Spinal cord (tissue), 10 donors: Measurements from ENCODE around the gene NPHP4. TPM values are rescaled to one million over a fixed set of nuclear protein-coding genes. Genes with fewer than 3 reads are reported as not detected.
A peak's percentile ranks its signal among the peaks of the same experiment; 100 is the strongest.
"Not testable (repeated sequence)": the region's sequence is repeated elsewhere in the genome, so short reads cannot be mapped to it uniquely, and the experiment has no call there.

Experiments used
- DNase-seq, 6 donors: peaks; one replicate each; pipeline versions ENCODE4 v3.0.0 to v3.0.0-alpha.2; 2013 to 2015; ENCODE audit warnings: low spot score in 6 of 6, low read depth in 4 of 6
- H3K27ac ChIP-seq: one replicate; pipeline ENCODE4 v1.5.1; 2013; ENCODE audit warnings: low read depth, low read length, control low read depth
- H3K27me3 ChIP-seq: one replicate; pipeline ENCODE4 v1.6.1; 2013; ENCODE audit warnings: low read length; ENCODE audit not compliant: control insufficient read depth, insufficient read depth
- H3K36me3 ChIP-seq: one replicate; pipeline ENCODE4 v1.6.1; 2013; ENCODE audit warnings: low read length; ENCODE audit not compliant: control insufficient read depth, insufficient read depth
- H3K4me1 ChIP-seq: one replicate; pipeline ENCODE4 v1.6.1; 2013; ENCODE audit warnings: low read length; ENCODE audit not compliant: control insufficient read depth, insufficient read depth
- H3K4me3 ChIP-seq: one replicate; pipeline ENCODE4 v1.5.1; 2013; ENCODE audit warnings: low read depth, low read length, control low read depth
- H3K9me3 ChIP-seq: one replicate; pipeline ENCODE4 v1.6.1; 2013; ENCODE audit warnings: low read length; ENCODE audit not compliant: control insufficient read depth, insufficient read depth
- WGBS: methylation state at CpG from one replicate; pipeline ENCODE4 v1.1.5; 2013; ENCODE audit warnings: missing lambda C conversion rate; ENCODE audit not compliant: insufficient coverage; 5-methylcytosine and 5-hydroxymethylcytosine counted together
- polyA plus RNA-seq, 2 donors: library from polyadenylated mRNA; unstranded; fragments of 120-200 nt; gene quantifications; one replicate each; pipeline ENCODE4 v1.2.1, GENCODE V29; 2013; ENCODE audit not compliant: insufficient read length in 2 of 2
- total RNA-seq, 2 donors: library from RNA; depleted of rRNA in 1 of 2; stranded (reverse); fragments of 120-200 nt in 1 of 2; fragments of >200 nt in 1 of 2; gene quantifications; one replicate each; pipeline versions ENCODE4 v1.2.3 to v1.2.4, GENCODE V29; 2013 to 2014
- donor health status: healthy.

Gene NPHP4
- total and polyA plus RNA-seq, 4 donors = 8.0 to 19.2 (median 13.3) TPM

GRCh38 chr1:5901841-5902240 is 90.4 kb downstream of the NPHP4 start:
- no CpG with 5 or more reads among the region's 2 CpGs for WGBS
- no peaks in the 10 kb centered on the region for H3K27me3 ChIP-seq
- H3K36me3 ChIP-seq = peaks cover 35% of the 10 kb centered on the region
- no peak overlapping the region for H3K27ac ChIP-seq
- H3K4me1 ChIP-seq = peaks cover 7% of the 10 kb centered on the region
- DNase-seq = no peak
- H3K9me3 ChIP-seq = no peaks in the 10 kb centered on the region
- no peak overlapping the region for H3K4me3 ChIP-seq

GRCh38 chr1:5901150-5901549 is 91.1 kb downstream of the NPHP4 start:
- 83% methylated on average over 1 of the region's 5 CpGs for WGBS
- Histone ChIP-seq H3K27ac (no peak overlapping the region), H3K4me3 (no peak overlapping the region), H3K27me3 (no peaks in the 10 kb centered on the region), H3K9me3 (no peaks in the 10 kb centered on the region), H3K4me1 (peaks cover 13% of the 10 kb centered on the region), H3K36me3 (peaks cover 33% of the 10 kb centered on the region)
- no peak for DNase-seq

- DNase-seq = no peak
- WGBS = 92% methylated on average over 13 of the region's 17 CpGs
- H3K4me3 ChIP-seq = no peak overlapping the region
- H3K36me3 ChIP-seq = peaks cover 15% of the 10 kb centered on the region
- H3K4me1 ChIP-seq = peaks cover 22% of the 10 kb centered on the region
- no peaks in the 10 kb centered on the region for H3K27me3 ChIP-seq
- no peaks in the 10 kb centered on the region for H3K9me3 ChIP-seq
- no peak overlapping the region for H3K27ac ChIP-seq
These were observed 94.0 kb downstream of the NPHP4 start for GRCh38 chr1:5898266-5898665.

DNA sequence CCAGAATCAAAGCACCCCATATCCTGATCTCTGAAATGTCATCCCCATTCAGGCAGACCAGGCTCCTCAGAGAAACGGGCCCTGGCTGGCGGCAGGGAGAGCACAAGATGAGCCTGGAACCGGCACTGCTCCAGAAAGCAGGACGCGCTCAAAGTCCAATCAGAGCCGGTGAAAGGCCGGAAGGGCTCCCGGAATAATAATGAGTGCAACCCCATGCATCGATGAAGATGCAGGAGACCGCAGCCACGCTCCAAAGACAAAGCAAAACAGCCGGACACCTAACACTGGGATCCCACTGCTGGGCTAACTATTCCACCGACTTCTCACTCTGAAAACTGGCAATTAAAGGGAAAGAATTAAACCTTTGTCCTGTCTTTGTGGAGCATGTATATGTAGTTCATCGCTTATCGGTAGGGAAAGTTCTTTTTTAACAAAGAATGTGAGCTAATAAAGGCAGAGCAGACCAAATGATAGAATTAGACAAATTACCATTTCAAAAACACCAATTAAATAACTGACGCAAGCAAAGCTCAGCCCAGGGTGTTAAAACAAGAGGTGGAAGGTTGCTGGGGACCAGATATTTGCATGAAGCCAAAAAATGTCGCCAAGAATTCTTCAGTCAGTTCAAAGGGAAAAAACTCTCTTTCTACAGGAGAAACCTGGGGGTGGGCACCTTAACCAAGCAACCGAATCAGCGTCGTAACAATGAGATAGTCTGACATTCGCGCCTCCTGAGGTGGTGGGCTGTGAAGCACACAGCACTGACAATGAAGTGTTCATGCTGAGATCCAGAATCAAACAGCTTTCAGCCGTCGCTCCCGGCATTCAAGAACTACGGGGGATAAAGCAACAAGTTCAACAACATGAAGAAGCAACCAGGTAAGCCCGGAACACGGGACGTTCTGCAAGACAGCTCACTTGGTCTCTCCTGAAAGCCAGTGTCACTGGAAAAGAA is 95.2 kb downstream of the NPHP4 start:
- peaks cover 22% of the 10 kb centered on the region for H3K36me3 ChIP-seq
- no peaks in the 10 kb centered on the region for H3K9me3 ChIP-seq
- H3K27me3 ChIP-seq = no peaks in the 10 kb centered on the region
- H3K4me3 ChIP-seq = no peak overlapping the region
- 18% methylated on average over 22 of the region's 29 CpGs for WGBS
- H3K4me1 ChIP-seq = peaks cover 22% of the 10 kb centered on the region
- DNase-seq = peak in 3 of 6 donors; percentile 15 to 79 (median 62)
- no peak overlapping the region for H3K27ac ChIP-seq

DNA sequence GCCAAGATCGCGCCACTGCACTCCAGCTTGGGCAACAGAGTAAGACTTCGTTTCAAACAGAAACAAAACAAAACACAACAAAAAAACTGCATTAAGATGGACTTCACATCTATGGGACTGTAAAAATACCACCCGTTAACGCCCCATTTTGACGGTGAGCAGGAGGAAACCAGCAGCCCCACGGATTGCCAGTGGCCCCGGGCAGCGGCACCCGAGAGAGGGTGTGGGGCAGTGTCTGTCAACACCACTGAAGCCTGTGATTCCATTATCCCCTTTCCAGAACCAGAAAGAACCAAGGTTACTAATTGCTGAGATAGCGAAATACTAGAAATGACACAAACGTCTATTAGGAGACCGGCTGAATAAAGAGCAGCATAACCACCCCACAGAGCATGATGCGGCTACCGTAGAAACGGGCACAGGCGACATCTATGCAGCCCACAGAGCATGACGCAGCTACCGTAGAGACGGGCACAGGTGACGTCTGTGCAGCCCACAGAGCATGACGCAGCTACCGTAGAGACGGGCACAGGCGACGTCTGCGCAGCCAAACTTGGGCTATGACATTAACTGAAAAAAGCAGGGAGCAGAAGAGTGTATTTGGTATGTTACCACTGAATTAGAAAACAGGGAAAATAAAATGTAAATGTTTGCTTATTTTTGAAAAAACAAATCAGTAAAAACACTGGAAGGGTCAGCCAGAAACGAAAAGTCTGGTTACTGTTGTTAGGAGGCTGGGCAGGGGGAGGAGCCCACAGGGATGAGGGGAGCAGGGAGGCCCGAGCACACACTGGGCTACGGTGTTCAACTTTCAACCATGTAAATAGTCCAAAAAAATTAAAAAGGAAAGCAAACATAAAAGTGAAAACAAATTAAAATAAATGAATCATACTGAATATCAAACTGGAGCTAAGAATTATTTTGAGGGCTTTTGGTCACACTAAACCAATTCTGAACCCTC is 96.5 kb downstream of the NPHP4 start:
- WGBS = 59% methylated on average over 20 of the region's 30 CpGs
- H3K4me1 ChIP-seq = peaks cover 32% of the 10 kb centered on the region
- H3K36me3 ChIP-seq = peaks cover 28% of the 10 kb centered on the region
- no peaks in the 10 kb centered on the region for H3K27me3 ChIP-seq
- H3K4me3 ChIP-seq = no peak overlapping the region
- no peak overlapping the region for H3K27ac ChIP-seq
- H3K9me3 ChIP-seq = no peaks in the 10 kb centered on the region
- DNase-seq = peak in 1 of 6 donors; percentile 30

GRCh38 chr1:5893699-5894278 is 98.4 kb downstream of the NPHP4 start:
- H3K4me3 ChIP-seq, H3K27me3 ChIP-seq, H3K27ac ChIP-seq, DNase-seq, H3K9me3 ChIP-seq: not testable (repeated sequence)
- peaks cover 34% of the 10 kb centered on the region for H3K36me3 ChIP-seq
- H3K4me1 ChIP-seq = peaks cover 45% of the 10 kb centered on the region
- 81% methylated on average over 6 of the region's 12 CpGs for WGBS

GRCh38 chr1:5892329-5892728 is 99.9 kb downstream of the NPHP4 start:
- no peak overlapping the region for H3K27ac ChIP-seq
- no peak overlapping the region for H3K4me3 ChIP-seq
- peaks cover 36% of the 10 kb centered on the region for H3K36me3 ChIP-seq
- WGBS = 98% methylated on average over 8 of the region's 8 CpGs
- H3K27me3 ChIP-seq = no peaks in the 10 kb centered on the region
- H3K9me3 ChIP-seq = no peaks in the 10 kb centered on the region
- DNase-seq = no peak
- H3K4me1 ChIP-seq = peaks cover 52% of the 10 kb centered on the region

DNA sequence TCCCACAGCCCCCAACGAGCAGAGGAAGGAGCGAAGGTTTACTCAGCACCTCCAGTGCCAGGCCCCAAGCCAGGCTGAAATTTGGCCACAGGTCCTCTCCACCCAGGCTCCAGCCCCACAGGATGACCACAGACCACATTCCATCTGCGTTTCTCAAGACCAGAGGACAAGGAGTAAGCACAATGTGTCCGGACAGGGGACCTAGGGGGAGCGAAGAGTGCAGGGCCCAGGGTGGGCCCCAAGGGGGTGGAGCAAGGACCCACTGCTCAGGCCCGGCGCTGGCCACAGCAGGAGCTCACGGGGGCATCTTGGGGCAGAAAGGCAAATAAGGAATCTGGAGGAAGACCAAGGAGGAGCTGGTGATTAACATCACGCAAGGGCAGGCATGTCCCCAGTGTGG is 100.5 kb downstream of the NPHP4 start:
- 87% methylated on average over 8 of the region's 9 CpGs for WGBS
- peaks cover 58% of the 10 kb centered on the region for H3K4me1 ChIP-seq

GRCh38 chr1:5891137-5891536 is 101.1 kb downstream of the NPHP4 start:
- H3K4me3 ChIP-seq = no peak overlapping the region
- WGBS = 93% methylated on average over 6 of the region's 8 CpGs
- DNase-seq = peak in 1 of 6 donors; percentile 54
- peaks cover 48% of the 10 kb centered on the region for H3K36me3 ChIP-seq
- no peaks in the 10 kb centered on the region for H3K27me3 ChIP-seq
- H3K9me3 ChIP-seq = no peaks in the 10 kb centered on the region
- no peak overlapping the region for H3K27ac ChIP-seq
- peaks cover 58% of the 10 kb centered on the region for H3K4me1 ChIP-seq

More for the DNA sequence above, 100.5 kb downstream of the NPHP4 start:
- H3K4me3 ChIP-seq = no peak overlapping the region
- H3K27ac ChIP-seq = no peak overlapping the region
- no peaks in the 10 kb centered on the region for H3K9me3 ChIP-seq
- no peaks in the 10 kb centered on the region for H3K27me3 ChIP-seq
- peaks cover 42% of the 10 kb centered on the region for H3K36me3 ChIP-seq
- no peak for DNase-seq
